Gastroesophageal sphincter (tissue), 4 donors: ENCODE measurements around the gene MTG1. TPM values are rescaled to one million over a fixed set of nuclear protein-coding genes. Genes with fewer than 3 reads are reported as not detected.

Experiments
- ATAC-seq: fragments of 150-250 bp; one replicate; pipeline ENCODE4 v1.9.1; 2016; ENCODE audit warnings: mild to moderate bottlenecking, moderate library complexity
- H3K27ac ChIP-seq, 4 donors: fragments of 200-600 bp; sonication (generic) in 3 of 4; 1 replicate in 3 of 4; 2 replicates in 1 of 4; pipeline ENCODE4 v1.5.1; 2016 to 2019
- H3K27me3 ChIP-seq: fragments of 200-600 bp; sonication (generic); one replicate; pipeline ENCODE4 v1.5.1; 2019
- H3K36me3 ChIP-seq, 2 donors: fragments of 200-600 bp; sonication (generic); one replicate each; pipeline ENCODE4 v1.5.1; 2019; ENCODE audit warnings: control low read depth in 1 of 2
- H3K4me1 ChIP-seq, 3 donors: fragments of 200-600 bp; sonication (generic); 1 replicate in 2 of 3; 2 replicates in 1 of 3; pipeline ENCODE4 v1.5.1; 2016 to 2019; ENCODE audit warnings: control low read depth in 2 of 3
- H3K4me3 ChIP-seq, 2 donors: fragments of 200-600 bp; sonication (generic); one replicate each; pipeline ENCODE4 v1.5.1; 2019; ENCODE audit warnings: mild to moderate bottlenecking in 1 of 2, moderate library complexity in 1 of 2
- H3K9me3 ChIP-seq, 3 donors: fragments of 200-600 bp; sonication (generic); one replicate each; pipeline ENCODE4 v1.5.1; 2017 to 2019; ENCODE audit warnings: control low read depth in 2 of 3
- EP300 ChIP-seq: sonication (generic); formaldehyde crosslinking; IDR thresholded peaks from one replicate; pipeline ENCODE4 v1.6.1; 2017; ENCODE audit warnings: antibody characterized with exemption, mild to moderate bottlenecking
- POLR2A ChIP-seq, 2 donors: fragments of 450-650 bp; IDR thresholded peaks; one replicate each; pipeline ENCODE4 v1.6.1; 2017; ENCODE audit warnings: antibody characterized with exemption in 2 of 2, mild to moderate bottlenecking in 2 of 2, moderate library complexity in 1 of 2
- POLR2AphosphoS5 ChIP-seq: sonication (generic); formaldehyde crosslinking; IDR thresholded peaks from one replicate; pipeline ENCODE4 v1.6.1; 2017; ENCODE audit warnings: antibody characterized with exemption
- WGBS, 2 donors: methylation state at CpG; one replicate each; pipeline ENCODE4 v1.1.5; 2018; ENCODE audit warnings: low coverage in 1 of 2; 5-methylcytosine and 5-hydroxymethylcytosine counted together
- total RNA-seq, 4 donors: library from RNA; depleted of rRNA; stranded (reverse); fragments of >200 nt; gene quantifications; one replicate each; pipeline ENCODE4 v1.1.0, GENCODE V29; 2016
- TF ChIP-seq, protein P1 (sequence below), 4 experiments: fragments of 200-600 bp in 2 of 4; fragments of 450-650 bp in 2 of 4; sonication (generic) in 1 of 4; IDR thresholded peaks; one replicate each; pipeline ENCODE4 v1.5.1; 2017 to 2019; ENCODE audit warnings: antibody characterized with exemption in 4 of 4, mild to moderate bottlenecking in 2 of 4, moderate library complexity in 2 of 4

The MTG1 gene
- total RNA-seq, 4 donors from 2014 or later = 13.2 to 25.9 (median 18.4) TPM

DNA sequence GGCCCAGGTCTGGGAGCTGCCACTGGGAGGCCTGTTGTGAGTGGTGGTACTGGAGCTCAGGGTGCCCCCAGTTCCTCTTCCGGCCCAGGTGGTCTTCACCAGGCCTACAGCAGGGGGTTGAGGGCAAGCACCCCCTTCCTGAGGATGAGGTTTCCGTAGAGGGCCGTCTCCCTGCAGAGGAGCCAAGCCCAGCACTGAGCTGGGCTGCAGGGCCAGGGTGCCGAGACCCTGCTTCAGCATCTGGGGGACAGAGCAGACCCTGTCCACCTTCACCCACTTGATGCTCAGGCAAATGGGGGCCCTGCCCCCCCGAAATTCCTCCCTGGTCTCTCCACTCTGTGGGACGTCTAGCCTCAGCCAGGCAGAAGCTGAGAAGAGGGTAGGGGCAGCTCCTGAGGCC is 38.7 kb upstream of the MTG1 start:
- Histone ChIP-seq H3K4me1 (peaks cover 0 to 24% (median 11%) of the 10 kb centered on the region in 3 donors), H3K36me3 (peaks cover 0 to 11% of the 10 kb centered on the region in 2 donors), H3K4me3 (no peak overlapping the region), H3K9me3 (no peaks in the 10 kb centered on the region), H3K27me3 (peaks cover 62% of the 10 kb centered on the region), H3K27ac (no peak overlapping the region)
- TF ChIP-seq EP300 = no peak
- WGBS, 2 donors = no CpG with 5 or more reads among the region's 6 CpGs
- ATAC-seq = no peak

DNA sequence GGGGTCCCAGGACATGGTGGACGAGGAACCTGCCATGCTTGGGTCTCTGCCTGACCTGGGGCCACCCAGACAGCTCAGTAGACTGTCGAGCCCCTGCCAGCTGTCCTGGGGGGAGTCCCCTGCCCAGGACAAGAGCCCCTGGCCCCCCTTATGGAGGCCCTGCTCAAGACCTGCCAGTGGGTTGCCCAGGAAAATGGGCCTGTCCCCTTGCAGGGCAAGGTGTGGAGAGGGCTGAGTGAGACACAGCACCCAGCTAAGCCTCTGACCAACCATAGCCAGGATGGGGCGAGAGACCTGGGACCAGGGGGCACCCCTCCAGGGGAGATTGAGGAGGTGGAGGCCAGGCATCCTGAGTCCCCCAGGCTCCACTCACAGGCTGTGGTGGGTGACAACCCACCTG is 38.0 kb upstream of the MTG1 start:
- H3K36me3 ChIP-seq = peaks cover 0 to 11% of the 10 kb centered on the region in 2 donors
- H3K27ac ChIP-seq = no peak overlapping the region
- 100% methylated on average over 1 of the region's 3 CpGs; no CpG with 5 or more reads in 1 of the 2 donors for WGBS, 2 donors
- no peak for TF ChIP-seq EP300
- no peak for TF ChIP-seq POLR2AphosphoS5
- TF ChIP-seq POLR2A (IDR thresholded peaks at IDR 0.05) = no peak
- TF ChIP-seq, protein P1, sequence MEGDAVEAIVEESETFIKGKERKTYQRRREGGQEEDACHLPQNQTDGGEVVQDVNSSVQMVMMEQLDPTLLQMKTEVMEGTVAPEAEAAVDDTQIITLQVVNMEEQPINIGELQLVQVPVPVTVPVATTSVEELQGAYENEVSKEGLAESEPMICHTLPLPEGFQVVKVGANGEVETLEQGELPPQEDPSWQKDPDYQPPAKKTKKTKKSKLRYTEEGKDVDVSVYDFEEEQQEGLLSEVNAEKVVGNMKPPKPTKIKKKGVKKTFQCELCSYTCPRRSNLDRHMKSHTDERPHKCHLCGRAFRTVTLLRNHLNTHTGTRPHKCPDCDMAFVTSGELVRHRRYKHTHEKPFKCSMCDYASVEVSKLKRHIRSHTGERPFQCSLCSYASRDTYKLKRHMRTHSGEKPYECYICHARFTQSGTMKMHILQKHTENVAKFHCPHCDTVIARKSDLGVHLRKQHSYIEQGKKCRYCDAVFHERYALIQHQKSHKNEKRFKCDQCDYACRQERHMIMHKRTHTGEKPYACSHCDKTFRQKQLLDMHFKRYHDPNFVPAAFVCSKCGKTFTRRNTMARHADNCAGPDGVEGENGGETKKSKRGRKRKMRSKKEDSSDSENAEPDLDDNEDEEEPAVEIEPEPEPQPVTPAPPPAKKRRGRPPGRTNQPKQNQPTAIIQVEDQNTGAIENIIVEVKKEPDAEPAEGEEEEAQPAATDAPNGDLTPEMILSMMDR (IDR thresholded peaks at IDR 0.05) = no peak
- no peak for ATAC-seq
- peaks cover 55% of the 10 kb centered on the region for H3K27me3 ChIP-seq
- H3K4me1 ChIP-seq = peaks cover 0 to 24% (median 11%) of the 10 kb centered on the region in 3 donors
- H3K4me3 ChIP-seq = no peak overlapping the region
- H3K9me3 ChIP-seq = no peaks in the 10 kb centered on the region

DNA sequence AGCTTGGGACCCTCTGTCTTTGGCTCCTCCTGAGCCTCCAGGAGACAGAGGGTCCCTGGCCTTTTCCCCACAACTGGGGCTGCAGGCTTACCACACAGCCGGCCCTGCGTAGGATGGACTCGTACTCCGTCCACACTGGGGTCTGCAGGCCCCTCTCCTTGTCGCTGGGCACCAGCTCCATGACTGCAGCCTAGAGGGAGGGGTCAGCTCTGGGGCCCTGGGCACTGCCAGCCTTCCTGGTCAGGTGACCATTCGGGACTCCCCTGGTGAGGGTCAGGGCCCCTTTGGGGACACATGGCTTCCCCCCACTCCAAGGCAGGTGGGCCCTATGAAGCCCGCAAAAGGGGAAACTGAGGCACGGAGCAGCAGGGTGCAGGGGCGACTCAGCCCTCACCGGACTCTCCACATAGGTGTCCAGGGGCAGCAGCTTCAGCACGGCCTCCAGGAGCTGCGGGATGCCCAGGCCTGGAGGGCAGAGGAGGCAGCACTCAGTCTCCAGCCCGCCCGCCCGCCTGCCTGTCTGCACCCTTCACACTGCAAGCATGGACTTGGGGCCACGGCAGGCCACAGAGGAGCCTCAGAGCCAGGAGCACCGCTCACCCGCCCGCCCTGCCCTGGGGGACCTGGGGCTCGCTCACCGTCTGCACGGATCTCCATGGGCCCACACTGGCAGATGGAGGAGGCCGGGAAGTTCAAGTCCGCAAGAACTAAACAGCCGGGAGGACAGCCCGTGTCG is 37.2 kb upstream of the MTG1 start:
- no peak for TF ChIP-seq EP300
- TF ChIP-seq, protein P1 (IDR thresholded peaks at IDR 0.05) = no peak
- TF ChIP-seq POLR2AphosphoS5 = no peak
- TF ChIP-seq POLR2A (IDR thresholded peaks at IDR 0.05) = no peak
- Histone ChIP-seq H3K4me3 (peak overlapping the region; percentile 45 to 69), H3K27me3 (peaks cover 47% of the 10 kb centered on the region), H3K27ac (peak overlapping the region in 1 of 4 donors; percentile 76), H3K4me1 (peaks cover 0 to 24% (median 11%) of the 10 kb centered on the region in 3 donors), H3K9me3 (no peaks in the 10 kb centered on the region), H3K36me3 (peaks cover 0 to 15% of the 10 kb centered on the region in 2 donors)
- 0% methylated on average over 2 of the region's 27 CpGs; no CpG with 5 or more reads in 1 of the 2 donors for WGBS, 2 donors
- ATAC-seq = no peak

DNA sequence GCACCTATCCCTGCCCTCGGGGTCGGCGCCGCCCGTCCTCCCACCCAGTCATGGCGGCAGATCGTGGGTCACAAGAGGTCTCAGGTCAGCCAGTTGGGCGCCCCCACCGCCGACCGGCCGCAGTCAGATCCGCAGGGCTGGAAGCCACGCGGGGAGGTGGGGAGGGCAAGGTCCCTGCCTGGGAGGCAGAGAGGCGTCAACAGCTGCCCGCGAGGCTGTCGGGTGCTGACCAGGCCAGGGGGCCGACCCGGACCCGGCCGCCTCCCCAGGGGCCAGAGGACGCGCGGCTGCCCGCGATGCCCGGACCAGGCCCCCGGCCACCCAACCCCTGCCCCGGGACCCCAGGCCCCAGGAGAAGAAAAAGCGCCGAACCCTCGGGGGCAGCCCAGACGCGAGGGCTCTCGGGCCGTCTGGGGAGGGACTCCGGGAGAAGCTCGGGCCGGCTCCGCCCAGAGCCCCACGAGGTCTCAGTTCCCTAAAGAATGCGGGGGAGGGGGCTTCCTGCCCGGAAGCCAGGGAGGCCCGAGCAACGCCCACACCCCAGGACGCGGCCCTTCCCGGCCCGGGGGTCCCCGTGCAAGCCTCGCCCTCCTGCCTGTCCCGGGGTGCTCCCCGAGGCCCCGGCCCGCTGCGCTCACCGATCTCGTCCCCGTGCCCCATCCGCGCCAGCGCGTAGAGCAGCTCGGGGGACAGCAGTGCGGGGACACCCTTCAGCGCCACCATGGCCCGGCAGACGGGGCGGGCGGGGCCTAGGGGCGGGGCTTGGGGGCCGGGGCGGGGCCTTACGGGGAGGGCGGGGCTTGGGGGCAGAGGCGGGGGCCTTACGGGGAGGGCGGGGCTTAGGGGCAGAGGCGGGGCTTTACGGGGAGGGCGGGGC is 36.4 kb upstream of the MTG1 start, which contains the start of gene FUOM:
Gene FUOM (minus strand): TSS at position 735 of the 877 bp plus-strand sequence. CDS start 12 bp downstream, at position 723.
- Histone ChIP-seq H3K9me3 (no peaks in the 10 kb centered on the region), H3K27ac (peak within 1 kb of the TSS in 3 of 4 donors; percentile 62 to 76 (median 66)), H3K36me3 (peaks cover 0 to 23% of the 10 kb centered on the region in 2 donors), H3K27me3 (peaks cover 42% of the 10 kb centered on the region), H3K4me1 (peaks cover 0 to 24% (median 11%) of the 10 kb centered on the region in 3 donors), H3K4me3 (peak within 1 kb of the TSS; percentile 45 to 69)
- ATAC-seq = peak; percentile 60
- TF ChIP-seq POLR2A (IDR thresholded peaks at IDR 0.05) = peak in 1 of 2 donors; percentile 27
- TF ChIP-seq, protein P1 (IDR thresholded peaks at IDR 0.05) = no peak
- WGBS, 2 donors = no CpG with 5 or more reads among the region's 83 CpGs

DNA sequence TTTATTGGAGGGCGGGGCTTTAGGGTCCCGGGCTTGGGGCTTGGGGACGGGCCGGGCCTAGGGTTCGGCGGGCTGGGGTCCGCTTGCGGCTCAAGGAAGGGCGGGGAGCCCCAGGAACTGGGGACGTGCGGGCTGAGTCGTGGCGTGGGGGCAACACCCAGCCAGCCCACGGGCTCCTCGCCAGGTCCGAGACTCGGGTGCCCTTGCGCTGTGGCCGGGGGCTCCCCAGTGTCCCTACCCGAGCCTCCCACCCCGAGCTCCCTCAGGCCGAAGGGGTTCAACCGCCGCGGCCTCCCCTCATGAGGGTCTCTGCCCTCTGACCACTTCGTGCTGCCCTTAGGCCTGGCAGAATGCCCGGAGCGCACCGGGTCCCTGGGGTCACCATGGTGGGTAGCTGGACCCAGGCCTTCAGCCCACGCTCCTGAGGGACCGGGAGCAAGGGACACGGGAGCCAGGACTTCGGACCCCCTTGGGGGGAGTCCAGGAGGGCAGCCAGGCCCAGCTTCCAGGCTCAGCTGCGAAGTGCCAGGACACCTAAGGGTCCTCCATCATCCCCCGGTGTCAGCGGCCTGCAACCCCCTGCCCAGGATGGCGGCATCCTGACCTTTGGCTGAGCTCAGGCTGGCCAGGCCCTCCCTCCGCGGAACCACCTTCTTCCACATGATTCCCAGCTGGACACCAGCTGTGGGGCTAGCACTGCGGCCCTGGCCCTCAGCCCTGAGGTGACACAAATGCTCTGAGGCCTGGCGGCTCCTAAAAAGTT is 35.6 kb upstream of the MTG1 start:
- H3K4me3 ChIP-seq = peak overlapping the region in 1 of 2 donors; percentile 69
- H3K4me1 ChIP-seq = peaks cover 0 to 24% (median 11%) of the 10 kb centered on the region in 3 donors
- TF ChIP-seq, protein P1 (IDR thresholded peaks at IDR 0.05) = no peak
- TF ChIP-seq POLR2AphosphoS5 = no peak
- TF ChIP-seq POLR2A (IDR thresholded peaks at IDR 0.05) = no peak
- no peak for TF ChIP-seq EP300
- H3K27ac ChIP-seq = peak overlapping the region in 3 of 4 donors; percentile 34 to 76 (median 66)
- WGBS, 2 donors = 80% methylated on average over 1 of the region's 41 CpGs; no CpG with 5 or more reads in 1 of the 2 donors
- H3K27me3 ChIP-seq = peaks cover 37% of the 10 kb centered on the region
- ATAC-seq = peak; percentile 26
- peaks cover 0 to 31% of the 10 kb centered on the region in 2 donors for H3K36me3 ChIP-seq
- H3K9me3 ChIP-seq = no peaks in the 10 kb centered on the region
